ENCODE results near the gene EMILIN2. TPM values are rescaled to one million over a fixed set of nuclear protein-coding genes. Genes with fewer than 3 reads are reported as not detected.
"Not testable (repeated sequence)": the region's sequence is repeated elsewhere in the genome, so short reads cannot be mapped to it uniquely, and the experiment has no call there.

EMILIN2 gene
- polyA plus RNA-seq, 2 of the 4 experiments (the other 2 are of a cell fraction), result 5.4 to 7.8 TPM

GRCh38 chr18:2913398-2914005 is 66.7 kb downstream of the EMILIN2 start:
- DNase-seq (ENCODE audit: low read depth in 1 of 2, low spot score in 1 of 2), result no peak
- 91% methylated on average over 8 of the region's 17 CpGs for WGBS (ENCODE audit: missing lambda C conversion rate)
- CTCF ChIA-PET, result interaction anchor here (0.8 to 3.7 kb wide), 4 partner anchors 10 to 18 kb away, joined by 3 to 12 read pairs (median 4); no protein-coding TSS in a partner anchor
- ATAC-seq, result no peak
- H3K4me2 ChIP-seq, result no peak overlapping the region
- TF ChIP-seq MYC (IDR thresholded peaks at IDR 0.05; ENCODE audit: borderline replicate concordance, low read length) (no peak), CEBPB (IDR thresholded peaks at IDR 0.05) (no peak)
- no peak for FAIRE-seq
- no peaks in the 10 kb centered on the region for H3K4me1 ChIP-seq
- H3K27ac ChIP-seq, result no peak overlapping the region
- POLR2A ChIA-PET, result interaction anchor here (1.0 kb wide), 1 partner anchor 334 kb away, joined by 3 read pairs; the partner anchor contains the start of gene MYL12A
- H3K4me3 ChIP-seq, result no peak overlapping the region
- H3K9me3 ChIP-seq, result no peaks in the 10 kb centered on the region

DNA sequence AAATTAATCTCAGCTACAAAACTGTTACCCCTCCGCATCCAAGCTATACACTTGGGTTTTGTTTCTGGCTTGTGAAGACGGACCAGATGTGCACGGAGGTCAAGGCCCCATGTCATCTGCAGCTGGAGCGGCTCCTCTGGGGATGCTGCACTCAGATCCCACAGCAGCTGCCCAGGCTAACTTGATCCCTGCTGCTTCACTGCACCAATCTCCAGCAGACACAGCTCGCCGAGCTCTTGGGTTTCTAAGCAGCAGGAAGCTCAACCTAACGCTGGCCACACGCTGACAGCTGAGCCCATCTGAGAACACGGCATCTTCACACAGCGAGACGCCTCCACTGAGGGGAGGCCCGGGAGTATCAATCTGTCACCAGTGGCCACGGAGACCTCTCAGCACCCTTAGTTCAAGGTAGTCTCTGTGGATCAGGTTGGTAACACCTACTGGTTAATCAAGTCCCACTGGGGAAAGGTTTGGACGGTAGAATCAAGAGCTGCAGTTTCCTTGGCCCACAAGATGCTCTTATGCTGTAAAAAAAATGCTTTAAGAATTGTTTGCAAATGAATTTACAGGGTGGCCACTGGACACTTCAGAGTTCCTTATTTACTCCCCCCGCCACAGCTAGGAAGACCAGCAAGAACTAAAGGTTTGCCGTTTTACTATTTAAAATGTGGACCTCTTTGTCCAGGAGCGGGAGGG is 67.5 kb downstream of the EMILIN2 start:
- TF ChIP-seq MAFK (IDR thresholded peaks at IDR 0.05; ENCODE audit: partially characterized antibody), result no peak
- H3K4me2 ChIP-seq, result no peak overlapping the region
- FAIRE-seq (no peak), DNase-seq (ENCODE audit: low read depth in 1 of 2, low spot score in 1 of 2) (no peak), ATAC-seq (no peak)
- WGBS (ENCODE audit: missing lambda C conversion rate), result 87% methylated on average over 9 of the region's 17 CpGs
- CTCF ChIA-PET, result interaction anchor here (0.8 to 3.7 kb wide), 2 partner anchors 9 to 17 kb away, joined by 3 to 12 read pairs; no protein-coding TSS in a partner anchor
- no peak overlapping the region for H3K27ac ChIP-seq
- POLR2A ChIA-PET, result no interaction called here
- H3K4me1 ChIP-seq, result no peaks in the 10 kb centered on the region
- no peak overlapping the region for H3K4me3 ChIP-seq
- no peaks in the 10 kb centered on the region for H3K9me3 ChIP-seq

DNA sequence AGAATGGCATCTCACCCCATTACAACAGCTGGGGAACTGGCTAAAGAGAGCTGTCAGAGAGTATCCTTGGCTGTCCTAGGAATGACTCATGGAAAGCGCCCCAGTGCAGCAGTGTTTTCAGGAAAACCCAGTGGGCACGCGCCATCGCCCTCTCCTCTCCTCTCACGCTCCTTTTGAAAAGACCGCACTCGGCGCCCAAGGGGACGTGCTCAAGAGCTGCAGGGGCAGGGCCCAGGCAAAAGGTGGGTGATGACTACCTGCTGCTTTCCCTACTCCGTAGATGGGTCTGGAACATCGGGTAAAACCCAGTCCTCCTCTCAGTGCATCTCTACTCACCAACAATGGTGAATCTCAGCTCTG is 68.1 kb downstream of the EMILIN2 start:
- Histone ChIP-seq H3K27ac (no peak overlapping the region), H3K4me1 (no peaks in the 10 kb centered on the region), H3K4me3 (no peak overlapping the region), H3K4me2 (no peak overlapping the region), H3K9me3 (no peaks in the 10 kb centered on the region)
- ATAC-seq, result no peak
- TF ChIP-seq, protein P1, sequence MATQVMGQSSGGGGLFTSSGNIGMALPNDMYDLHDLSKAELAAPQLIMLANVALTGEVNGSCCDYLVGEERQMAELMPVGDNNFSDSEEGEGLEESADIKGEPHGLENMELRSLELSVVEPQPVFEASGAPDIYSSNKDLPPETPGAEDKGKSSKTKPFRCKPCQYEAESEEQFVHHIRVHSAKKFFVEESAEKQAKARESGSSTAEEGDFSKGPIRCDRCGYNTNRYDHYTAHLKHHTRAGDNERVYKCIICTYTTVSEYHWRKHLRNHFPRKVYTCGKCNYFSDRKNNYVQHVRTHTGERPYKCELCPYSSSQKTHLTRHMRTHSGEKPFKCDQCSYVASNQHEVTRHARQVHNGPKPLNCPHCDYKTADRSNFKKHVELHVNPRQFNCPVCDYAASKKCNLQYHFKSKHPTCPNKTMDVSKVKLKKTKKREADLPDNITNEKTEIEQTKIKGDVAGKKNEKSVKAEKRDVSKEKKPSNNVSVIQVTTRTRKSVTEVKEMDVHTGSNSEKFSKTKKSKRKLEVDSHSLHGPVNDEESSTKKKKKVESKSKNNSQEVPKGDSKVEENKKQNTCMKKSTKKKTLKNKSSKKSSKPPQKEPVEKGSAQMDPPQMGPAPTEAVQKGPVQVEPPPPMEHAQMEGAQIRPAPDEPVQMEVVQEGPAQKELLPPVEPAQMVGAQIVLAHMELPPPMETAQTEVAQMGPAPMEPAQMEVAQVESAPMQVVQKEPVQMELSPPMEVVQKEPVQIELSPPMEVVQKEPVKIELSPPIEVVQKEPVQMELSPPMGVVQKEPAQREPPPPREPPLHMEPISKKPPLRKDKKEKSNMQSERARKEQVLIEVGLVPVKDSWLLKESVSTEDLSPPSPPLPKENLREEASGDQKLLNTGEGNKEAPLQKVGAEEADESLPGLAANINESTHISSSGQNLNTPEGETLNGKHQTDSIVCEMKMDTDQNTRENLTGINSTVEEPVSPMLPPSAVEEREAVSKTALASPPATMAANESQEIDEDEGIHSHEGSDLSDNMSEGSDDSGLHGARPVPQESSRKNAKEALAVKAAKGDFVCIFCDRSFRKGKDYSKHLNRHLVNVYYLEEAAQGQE (IDR thresholded peaks at IDR 0.05), result no peak
- TF ChIP-seq PHF8 (IDR thresholded peaks at IDR 0.05; ENCODE audit: borderline replicate concordance, low read depth) (no peak), EHF (CRISPR knock-in tag; IDR thresholded peaks at IDR 0.05) (no peak), EP300 (IDR thresholded peaks at IDR 0.05) (no peak), HDAC2 (IDR thresholded peaks at IDR 0.05) (no peak), PBX3 (IDR thresholded peaks at IDR 0.05) (no peak), ZNF302 (CRISPR knock-in tag; IDR thresholded peaks at IDR 0.05) (no peak), RNF2 (IDR thresholded peaks at IDR 0.05; ENCODE audit: borderline replicate concordance, low read depth) (no peak), MAZ (IDR thresholded peaks at IDR 0.05; ENCODE audit: borderline replicate concordance, low read depth, low read length) (no peak), NPAS2 (CRISPR knock-in tag; IDR thresholded peaks at IDR 0.05; ENCODE audit: borderline replicate concordance) (no peak), FOXS1 (CRISPR knock-in tag; IDR thresholded peaks at IDR 0.05) (no peak), BHLHE40 (IDR thresholded peaks at IDR 0.05; ENCODE audit: low read depth, low read length) (no peak), SREBF2 (IDR thresholded peaks at IDR 0.05) (no peak), CHD4 (IDR thresholded peaks at IDR 0.05; ENCODE audit: borderline replicate concordance) (no peak)
- ChIA-PET POLR2A (no interaction called here), CTCF (interaction anchor here (3.7 kb wide), 1 partner anchor 16 kb away, joined by 12 read pairs; no protein-coding TSS in a partner anchor)
- no peak for FAIRE-seq
- no peak for DNase-seq (ENCODE audit: low read depth in 1 of 2, low spot score in 1 of 2)
- WGBS (ENCODE audit: missing lambda C conversion rate), result 97% methylated on average over 11 of the region's 11 CpGs

DNA sequence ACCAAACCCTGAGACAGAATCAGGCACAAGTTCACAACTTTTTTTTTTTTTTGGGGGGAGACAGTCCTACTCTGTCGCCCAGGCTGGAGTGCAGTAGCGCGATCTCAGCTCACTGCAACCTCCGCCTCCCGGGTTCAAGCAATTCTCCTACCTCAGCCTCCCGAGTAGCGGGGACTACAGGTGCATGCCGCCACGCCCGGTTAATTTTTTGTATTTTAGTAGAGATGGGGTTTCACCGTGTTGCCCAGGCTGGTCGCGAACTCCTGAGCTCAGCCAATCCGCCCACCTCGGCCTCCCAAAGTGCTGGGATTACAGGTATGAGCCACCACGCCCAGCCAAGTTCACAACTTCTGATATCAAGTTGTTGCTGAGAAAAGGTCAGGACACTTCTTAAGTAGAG is 68.7 kb downstream of the EMILIN2 start:
- ATAC-seq; FAIRE-seq; H3K4me3 ChIP-seq; H3K4me1 ChIP-seq; DNase-seq (ENCODE audit: low read depth in 1 of 2, low spot score in 1 of 2); H3K9me3 ChIP-seq; H3K27ac ChIP-seq; H3K4me2 ChIP-seq; POLR2A ChIA-PET: not testable (repeated sequence)
- 94% methylated on average over 16 of the region's 16 CpGs for WGBS (ENCODE audit: missing lambda C conversion rate)
- CTCF ChIA-PET, result interaction anchor here (1.0 to 3.7 kb wide), 2 partner anchors 16 to 214 kb away, joined by 3 to 12 read pairs; no protein-coding TSS in a partner anchor
